Left lung (tissue), 10 donors: ENCODE measurements around the gene NPAS2. TPM values are rescaled to one million over a fixed set of nuclear protein-coding genes. Genes with fewer than 3 reads are reported as not detected.

Source experiments
- ATAC-seq: fragments of 200-7000 bp; cut with Tn5 transposase; one replicate; pipeline ENCODE4 v1.9.1; 2020; ENCODE audit warnings: moderate library complexity
- DNase-seq, 4 donors: peaks; one replicate each; pipeline ENCODE4 v3.0.0-alpha.2; 2013 to 2020
- H3K27ac ChIP-seq, 2 donors: fragments of 200-600 bp; sonication (generic) in 1 of 2; one replicate each; pipeline versions ENCODE4 v1.5.0 to v1.8.0; 2020 to 2021
- H3K27me3 ChIP-seq, 2 donors: fragments of 200-600 bp; sonication (generic) in 1 of 2; one replicate each; pipeline versions ENCODE4 v1.5.0 to v1.8.0; 2020 to 2021
- H3K36me3 ChIP-seq, 2 donors: fragments of 200-600 bp; sonication (generic) in 1 of 2; one replicate each; pipeline versions ENCODE4 v1.5.0 to v1.8.0; 2020 to 2021
- H3K4me1 ChIP-seq, 2 donors: fragments of 200-600 bp; one replicate each; pipeline ENCODE4 v1.8.0; 2021
- H3K4me3 ChIP-seq, 2 donors: fragments of 200-600 bp; sonication (generic) in 1 of 2; one replicate each; pipeline versions ENCODE4 v1.5.0 to v1.8.0; 2020 to 2021; ENCODE audit warnings: mild to moderate bottlenecking in 1 of 2
- H3K9me3 ChIP-seq, 2 donors: fragments of 200-600 bp; sonication (generic) in 1 of 2; one replicate each; pipeline versions ENCODE4 v1.5.0 to v1.8.0; 2020 to 2021
- CTCF ChIP-seq, 2 donors: fragments of 200-600 bp; sonication (generic) in 1 of 2; IDR thresholded peaks; one replicate each; pipeline versions ENCODE4 v1.5.0 to v1.8.0; 2021; ENCODE audit warnings: antibody characterized with exemption in 2 of 2
- intact Hi-C, 2 donors: fragments of 100-400 bp; cut with DNase I; formaldehyde crosslinking; loops; one replicate each; pipeline versions ENCODE4 v1.11.2 to v1.14.2; 2022
- polyA plus RNA-seq, 6 donors: library from polyadenylated mRNA; unstranded; fragments of 120-200 nt; gene quantifications; one replicate each; pipeline ENCODE4 v1.2.1, GENCODE V29; 2013; ENCODE audit not compliant: insufficient read length in 6 of 6
- total RNA-seq, 2 donors: library from RNA; stranded (reverse); fragmentation: NEBNext Ultra II Directional; extraction: Animal tissue kit (Norgen Biotek cat#: 25700); gene quantifications; one replicate each; pipeline ENCODE4 v1.2.1, GENCODE V29; 2021
- donor health status: DM: no; HTN: yes; CAD: no.
- donor health status: DM: no; HTN: no; CAD: no.

The NPAS2 gene
- total and polyA plus RNA-seq, 8 donors = 18.8 to 40.2 (median 35.0) TPM

GRCh38 chr2:100978582-100979191 lies 158.7 kb downstream of the NPAS2 start:
- no peak overlapping the region for H3K4me3 ChIP-seq
- H3K4me1 ChIP-seq = no peaks in the 10 kb centered on the region
- DNase-seq (no peak), ATAC-seq (no peak)
- no peaks in the 10 kb centered on the region for H3K27me3 ChIP-seq
- H3K9me3 ChIP-seq = no peaks in the 10 kb centered on the region
- no peak overlapping the region for H3K27ac ChIP-seq
- no peak for TF ChIP-seq CTCF (IDR thresholded peaks at IDR 0.05)
- intact Hi-C loops = no loop called here
- peaks cover 0 to 15% of the 10 kb centered on the region in 2 donors for H3K36me3 ChIP-seq

- ATAC-seq = no peak
- no peak for TF ChIP-seq CTCF (IDR thresholded peaks at IDR 0.05)
- intact Hi-C loops = no loop called here
- no peaks in the 10 kb centered on the region for H3K4me1 ChIP-seq
- no peaks in the 10 kb centered on the region for H3K27me3 ChIP-seq
- H3K4me3 ChIP-seq = no peak overlapping the region
- H3K9me3 ChIP-seq = no peaks in the 10 kb centered on the region
- DNase-seq = no peak
- H3K27ac ChIP-seq = no peak overlapping the region
- peaks cover 0 to 7% of the 10 kb centered on the region in 2 donors for H3K36me3 ChIP-seq
Measured at GRCh38 chr2:100980046-100980445, 160.1 kb downstream of the NPAS2 start.

GRCh38 chr2:100981011-100981410 lies 161.1 kb downstream of the NPAS2 start:
- Histone ChIP-seq H3K9me3 (no peaks in the 10 kb centered on the region), H3K27ac (no peak overlapping the region), H3K4me3 (no peak overlapping the region), H3K27me3 (no peaks in the 10 kb centered on the region), H3K4me1 (no peaks in the 10 kb centered on the region), H3K36me3 (peaks cover 0 to 5% of the 10 kb centered on the region in 2 donors)
- DNase-seq (no peak), ATAC-seq (no peak)
- no peak for TF ChIP-seq CTCF (IDR thresholded peaks at IDR 0.05)
- intact Hi-C loops = no loop called here

GRCh38 chr2:100982431-100982861 lies 162.5 kb downstream of the NPAS2 start:
- Histone ChIP-seq H3K9me3 (no peaks in the 10 kb centered on the region), H3K27me3 (no peaks in the 10 kb centered on the region), H3K4me1 (no peaks in the 10 kb centered on the region), H3K36me3 (peaks cover 0 to 2% of the 10 kb centered on the region in 2 donors), H3K27ac (no peak overlapping the region), H3K4me3 (no peak overlapping the region)
- intact Hi-C loops = no loop called here
- no peak for DNase-seq
- no peak for TF ChIP-seq CTCF (IDR thresholded peaks at IDR 0.05)
- ATAC-seq = no peak

GRCh38 chr2:100983201-100983600 lies 163.3 kb downstream of the NPAS2 start:
- intact Hi-C loops = no loop called here
- ATAC-seq (no peak), DNase-seq (no peak)
- Histone ChIP-seq H3K4me1 (no peaks in the 10 kb centered on the region), H3K27ac (no peak overlapping the region), H3K27me3 (no peaks in the 10 kb centered on the region), H3K4me3 (no peak overlapping the region), H3K36me3 (no peaks in the 10 kb centered on the region), H3K9me3 (no peaks in the 10 kb centered on the region)
- no peak for TF ChIP-seq CTCF (IDR thresholded peaks at IDR 0.05)
